OCI-LY3 (cell line): ENCODE data around the gene ARL6IP5.

Experiments used
- H2AFZ ChIP-seq: fragments of 200-600, 300-600 bp; shearing (Covaris generic); 2 replicates; pipeline ENCODE4 v1.6.0; 2014; ENCODE audit warnings: antibody characterized with exemption, low read depth, low read length
- H3K27ac ChIP-seq: fragments of 200-600, 300-600 bp; sonication (generic); 2 replicates; pipeline ENCODE4 v1.5.1; 2014; ENCODE audit warnings: mild to moderate bottlenecking, low read length, moderate library complexity, mixed read lengths
- H3K27me3 ChIP-seq: fragments of 200-600, 300-600 bp; sonication (generic); 2 replicates; pipeline ENCODE4 v1.6.1; 2014; ENCODE audit warnings: low read depth, low read length, mixed read lengths
- H3K36me3 ChIP-seq: fragments of 200-600, 300-600 bp; sonication (generic); replicated peaks from 2 replicates; pipeline ENCODE3; 2014; ENCODE audit warnings: low read depth, low read length, mixed read lengths
- H3K4me1 ChIP-seq: fragments of 300-600, 200-600 bp; sonication (generic); 2 replicates; pipeline ENCODE4 v1.6.1; 2014; ENCODE audit warnings: low read length, mixed read lengths
- H3K4me2 ChIP-seq: fragments of 200-600, 300-600 bp; sonication (generic); 2 replicates; pipeline ENCODE4 v1.6.1; 2014; ENCODE audit warnings: low read length, mixed read lengths
- H3K4me3 ChIP-seq: fragments of 300-600, 200-600 bp; sonication (generic); 2 replicates; pipeline ENCODE4 v1.5.1; 2014; ENCODE audit warnings: antibody characterized with exemption, mild to moderate bottlenecking, low read length, moderate library complexity
- H3K79me2 ChIP-seq: fragments of 300-600, 200-600 bp; shearing (Covaris generic); 2 replicates; pipeline ENCODE4 v1.6.1; 2014; ENCODE audit warnings: mild to moderate bottlenecking, low read length, mixed read lengths
- H3K9ac ChIP-seq: fragments of 300-600, 200-600 bp; shearing (Covaris generic); 2 replicates; pipeline ENCODE4 v1.6.0; 2014; ENCODE audit warnings: mild to moderate bottlenecking, low read length, moderate library complexity
- H3K9me3 ChIP-seq: fragments of 200-600, 300-600 bp; shearing (Covaris generic); 2 replicates; pipeline ENCODE4 v1.6.1; 2014; ENCODE audit warnings: low read length, mixed read lengths; ENCODE audit not compliant: insufficient read depth
- H4K20me1 ChIP-seq: fragments of 200-600, 300-600 bp; sonication (generic); 2 replicates; pipeline ENCODE4 v1.6.1; 2016; ENCODE audit warnings: low read length, mixed read lengths; ENCODE audit not compliant: insufficient read depth
- CTCF ChIP-seq: fragments of 200-600, 300-600 bp; sonication (generic); IDR thresholded peaks from 2 replicates; pipeline ENCODE4 v1.5.1; 2014; ENCODE audit warnings: antibody characterized with exemption, low read length, low read depth
- EZH2phosphoT487 ChIP-seq: fragments of 200-600 bp; shearing (Covaris generic); IDR thresholded peaks from 2 replicates; pipeline ENCODE4 v1.6.1; 2018; ENCODE audit warnings: antibody characterized with exemption, mixed run types, low read depth

The ARL6IP5 gene

GRCh38 chr3:69107841-69108240 is 23.1 kb downstream of the ARL6IP5 start:
- TF ChIP-seq CTCF, result no peak
- no peak for TF ChIP-seq EZH2phosphoT487
- Histone ChIP-seq H3K27me3 (no peaks in the 10 kb centered on the region), H3K9me3 (no peaks in the 10 kb centered on the region), H2AFZ (no peak overlapping the region), H3K36me3 (peaks cover 29% of the 10 kb centered on the region), H3K9ac (no peak overlapping the region), H3K27ac (no peak overlapping the region), H3K4me3 (no peak overlapping the region), H3K79me2 (no peaks in the 10 kb centered on the region), H3K4me2 (no peak overlapping the region), H4K20me1 (no peaks in the 10 kb centered on the region), H3K4me1 (no peaks in the 10 kb centered on the region)

- H3K36me3 ChIP-seq, result peaks cover 20% of the 10 kb centered on the region
- H3K4me3 ChIP-seq, result no peak overlapping the region
- H3K9ac ChIP-seq, result no peak overlapping the region
- no peak for TF ChIP-seq CTCF
- no peak for TF ChIP-seq EZH2phosphoT487
- H3K79me2 ChIP-seq, result no peaks in the 10 kb centered on the region
- H3K27me3 ChIP-seq, result no peaks in the 10 kb centered on the region
- no peak overlapping the region for H3K27ac ChIP-seq
- no peak overlapping the region for H3K4me2 ChIP-seq
- no peaks in the 10 kb centered on the region for H3K9me3 ChIP-seq
- no peaks in the 10 kb centered on the region for H4K20me1 ChIP-seq
- no peaks in the 10 kb centered on the region for H3K4me1 ChIP-seq
- no peak overlapping the region for H2AFZ ChIP-seq
Measured at GRCh38 chr3:69108811-69109210, 24.1 kb downstream of the ARL6IP5 start.

DNA sequence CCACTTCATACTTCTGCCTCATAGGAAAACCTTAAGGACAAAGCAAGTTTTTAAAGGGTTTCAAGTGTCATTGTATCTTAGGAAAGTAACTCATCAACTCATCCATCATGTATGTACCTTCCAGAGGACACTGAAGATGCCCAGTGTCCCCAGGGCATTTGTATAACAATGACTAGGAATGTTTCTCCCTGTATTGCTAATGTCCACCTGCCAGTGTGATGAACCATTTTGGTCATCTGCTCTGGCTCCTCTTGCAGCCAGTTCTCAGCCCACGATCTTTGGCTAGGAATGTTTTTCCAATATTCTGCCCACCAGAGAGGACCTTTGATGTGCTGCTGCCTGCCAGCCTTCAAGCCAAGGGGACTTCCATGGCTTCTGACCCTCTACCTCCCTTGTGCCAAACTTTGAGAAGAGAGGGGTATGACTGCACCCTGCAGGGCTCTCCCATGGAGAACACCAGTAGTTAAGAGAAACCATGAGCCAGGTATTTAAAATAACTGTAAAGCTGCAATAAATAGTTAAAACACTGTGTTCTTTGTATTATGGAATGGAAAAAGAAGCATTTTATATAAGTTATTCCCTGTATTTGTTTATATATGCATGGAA is 26.3 kb downstream of the ARL6IP5 start:
- peaks cover under 1% of the 10 kb centered on the region for H3K36me3 ChIP-seq
- no peak overlapping the region for H3K9ac ChIP-seq
- no peak overlapping the region for H3K4me2 ChIP-seq

DNA sequence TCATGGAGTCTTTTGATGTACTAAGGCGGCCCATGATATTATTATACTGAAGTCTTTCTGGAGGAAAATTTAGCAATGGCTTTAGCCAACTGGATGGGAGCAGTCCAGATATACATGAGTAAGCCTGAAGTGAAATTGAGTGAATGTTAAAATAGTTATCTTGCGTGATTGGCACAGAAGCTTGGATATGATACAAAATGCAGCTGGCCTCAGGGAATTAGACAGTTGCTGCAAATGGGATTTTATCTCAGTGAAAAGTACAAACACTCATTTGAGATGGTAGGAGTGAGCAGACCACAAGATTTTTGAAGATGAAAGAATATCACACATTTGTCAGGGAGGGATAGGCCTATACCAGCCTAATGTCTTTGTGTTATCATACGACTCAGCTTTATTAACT is 28.8 kb downstream of the ARL6IP5 start:
- H3K27ac ChIP-seq, result no peak overlapping the region
- H3K9ac ChIP-seq, result no peak overlapping the region
- no peak overlapping the region for H3K4me2 ChIP-seq
- no peak overlapping the region for H3K4me3 ChIP-seq
- TF ChIP-seq CTCF, result no peak
- TF ChIP-seq EZH2phosphoT487, result no peak
- H2AFZ ChIP-seq, result no peak overlapping the region
- H4K20me1 ChIP-seq, result no peaks in the 10 kb centered on the region
- H3K4me1 ChIP-seq, result no peaks in the 10 kb centered on the region
- H3K9me3 ChIP-seq, result no peaks in the 10 kb centered on the region
- no peaks in the 10 kb centered on the region for H3K27me3 ChIP-seq
- no peaks in the 10 kb centered on the region for H3K36me3 ChIP-seq
- no peaks in the 10 kb centered on the region for H3K79me2 ChIP-seq

More for the DNA sequence above, 26.3 kb downstream of the ARL6IP5 start:
- no peaks in the 10 kb centered on the region for H3K79me2 ChIP-seq
- H3K27me3 ChIP-seq, result no peaks in the 10 kb centered on the region
- no peak overlapping the region for H3K4me3 ChIP-seq
- no peaks in the 10 kb centered on the region for H3K9me3 ChIP-seq
- no peaks in the 10 kb centered on the region for H4K20me1 ChIP-seq
- TF ChIP-seq EZH2phosphoT487, result no peak
- 0 out of 2 replicates have a peak, but pooled peaks have one; percentile 6 for TF ChIP-seq CTCF
- no peak overlapping the region for H3K27ac ChIP-seq
- H3K4me1 ChIP-seq, result no peaks in the 10 kb centered on the region
- H2AFZ ChIP-seq, result no peak overlapping the region
